Fibroblast of mammary gland (primary cell): ENCODE measurements around the gene CHCHD3.
A peak's percentile ranks its signal among the peaks of the same experiment; 100 is the strongest.
"Not testable (repeated sequence)": the region's sequence is repeated elsewhere in the genome, so short reads cannot be mapped to it uniquely, and the experiment has no call there.

ENCODE experiments used
- DNase-seq: peaks from one replicate; pipeline ENCODE4 v3.0.0-alpha.2; 2010; ENCODE audit warnings: low read depth
- H3K4me3 ChIP-seq: 2 replicates; pipeline ENCODE4 v1.5.1; 2011; ENCODE audit warnings: low read depth, mild to moderate bottlenecking, low read length, moderate library complexity; ENCODE audit not compliant: control insufficient read depth
- CTCF ChIP-seq: conservative IDR thresholded peaks from 2 replicates; pipeline ENCODE4 v1.5.1; 2011; ENCODE audit warnings: low read depth, low read length, inconsistent platforms; ENCODE audit not compliant: control insufficient read depth, insufficient read depth

The CHCHD3 gene

GRCh38 chr7:132935608-132936007 lies 146.3 kb downstream of the CHCHD3 start:
- no peak for TF ChIP-seq CTCF
- H3K4me3 ChIP-seq = no peak overlapping the region
- no peak for DNase-seq

- no peak overlapping the region for H3K4me3 ChIP-seq
- no peak for TF ChIP-seq CTCF
- no peak for DNase-seq
These were observed 147.9 kb downstream of the CHCHD3 start for GRCh38 chr7:132934017-132934416.

GRCh38 chr7:132933072-132933458 lies 148.8 kb downstream of the CHCHD3 start:
- TF ChIP-seq CTCF = no peak
- DNase-seq = peak; percentile 82
- H3K4me3 ChIP-seq = no peak overlapping the region

- peak; percentile 4 for DNase-seq
- TF ChIP-seq CTCF = no peak
- H3K4me3 ChIP-seq = no peak overlapping the region
These were observed 149.4 kb downstream of the CHCHD3 start for GRCh38 chr7:132932296-132933071.

GRCh38 chr7:132930881-132931280 lies 151.0 kb downstream of the CHCHD3 start:
- peak; percentile 36 for TF ChIP-seq CTCF
- peak; percentile 20 for DNase-seq
- no peak overlapping the region for H3K4me3 ChIP-seq

- DNase-seq, H3K4me3 ChIP-seq: not testable (repeated sequence)
These were observed 151.9 kb downstream of the CHCHD3 start for GRCh38 chr7:132929944-132930343.

GRCh38 chr7:132919771-132920170 lies 162.1 kb downstream of the CHCHD3 start:
- DNase-seq = peak; percentile 54
- TF ChIP-seq CTCF = no peak

More at GRCh38 chr7:132919771-132920170, 162.1 kb downstream of the CHCHD3 start:
- no peak overlapping the region for H3K4me3 ChIP-seq
